Small intestine (tissue), 7 donors: ENCODE results near the gene SLC25A18. TPM values are rescaled to one million over a fixed set of nuclear protein-coding genes. Genes with fewer than 3 reads are reported as not detected.

Experiments
- DNase-seq, 2 donors: peaks; one replicate each; pipeline versions ENCODE4 v3.0.0 to v3.0.0-alpha.2; 2013
- FAIRE-seq: peaks from 2 replicates; lab custom pipeline; 2012; peaks lifted over from hg19 to GRCh38; lab: Jason Lieb, UNC
- H3K27ac ChIP-seq, 3 donors: one replicate each; pipeline ENCODE4 v1.5.1; 2013; ENCODE audit warnings: low read length in 2 of 3, mild to moderate bottlenecking in 2 of 3, control low read depth in 1 of 3, inconsistent platforms in 1 of 3, low read depth in 1 of 3, moderate library complexity in 1 of 3
- H3K27me3 ChIP-seq, 3 donors: one replicate each; pipeline ENCODE4 v1.6.1; 2013; ENCODE audit warnings: low read length in 3 of 3, inconsistent platforms in 1 of 3; ENCODE audit not compliant: control insufficient read depth in 3 of 3, insufficient read depth in 3 of 3
- H3K36me3 ChIP-seq, 3 donors: one replicate each; pipeline ENCODE4 v1.6.1; 2013; ENCODE audit warnings: low read length in 3 of 3, inconsistent platforms in 1 of 3, low read depth in 1 of 3, mild to moderate bottlenecking in 1 of 3, moderate library complexity in 1 of 3; ENCODE audit not compliant: control insufficient read depth in 3 of 3, insufficient read depth in 2 of 3
- H3K4me1 ChIP-seq, 3 donors: one replicate each; pipeline ENCODE4 v1.6.1; 2013; ENCODE audit warnings: low read length in 2 of 3, inconsistent platforms in 1 of 3, low read depth in 1 of 3, mild to moderate bottlenecking in 1 of 3, moderate library complexity in 1 of 3; ENCODE audit not compliant: control insufficient read depth in 3 of 3, insufficient read depth in 2 of 3
- H3K4me3 ChIP-seq, 3 donors: one replicate each; pipeline ENCODE4 v1.5.1; 2013; ENCODE audit warnings: low read length in 3 of 3, control low read depth in 1 of 3, inconsistent platforms in 1 of 3, low read depth in 1 of 3, mild to moderate bottlenecking in 1 of 3, moderate library complexity in 1 of 3
- H3K9me3 ChIP-seq, 2 donors: one replicate each; pipeline ENCODE4 v1.6.1; 2013; ENCODE audit warnings: low read depth in 1 of 2, low read length in 1 of 2; ENCODE audit not compliant: control insufficient read depth in 2 of 2, insufficient read depth in 1 of 2
- WGBS, 3 donors: extraction: QIAGEN DNeasy Blood & Tissue Kit; methylation state at CpG; one replicate each; pipeline ENCODE4 v1.1.7; 2013; 5-methylcytosine and 5-hydroxymethylcytosine counted together
- polyA plus RNA-seq, 4 donors: library from polyadenylated mRNA; stranded (reverse) in 3 of 4; unstranded in 1 of 4; fragments of 200-250 nt in 3 of 4; fragments of 120-200 nt in 1 of 4; gene quantifications; one replicate each; pipeline versions ENCODE4 v1.2.1 to v1.2.3, GENCODE V29; 2013
- donor health status: healthy with polysubstance abuse.
- donor health status: control.
- donor health status: control.
- donor health status: Bipolar disorder and iron deficiency.
- donor health status: healthy.

SLC25A18 gene
- polyA plus RNA-seq, 4 donors: 0.38 to 2.1 TPM; not detected in 2

- FAIRE-seq (no peak), DNase-seq (no peak)
- H3K27ac ChIP-seq: no peak overlapping the region
- no peak overlapping the region for H3K4me3 ChIP-seq
- no peaks in the 10 kb centered on the region for H3K4me1 ChIP-seq
- no peaks in the 10 kb centered on the region for H3K27me3 ChIP-seq
- 88 to 90% (median 89%) methylated on average over 4 of the region's 4 CpGs for WGBS, 3 donors
- H3K36me3 ChIP-seq: peaks cover 6 to 25% (median 8%) of the 10 kb centered on the region in 3 donors
- no peaks in the 10 kb centered on the region for H3K9me3 ChIP-seq
These were observed 40.4 kb downstream of the SLC25A18 start for GRCh38 chr22:17603668-17604067.

GRCh38 chr22:17606496-17606895, 43.2 kb downstream of the SLC25A18 start:
- H3K4me3 ChIP-seq: no peak overlapping the region
- H3K4me1 ChIP-seq: no peaks in the 10 kb centered on the region
- WGBS, 3 donors: 72 to 79% (median 75%) methylated on average over 5 of the region's 5 CpGs
- H3K27ac ChIP-seq: no peak overlapping the region
- H3K27me3 ChIP-seq: no peaks in the 10 kb centered on the region
- H3K36me3 ChIP-seq: peaks cover 5 to 18% (median 10%) of the 10 kb centered on the region in 3 donors
- DNase-seq: no peak
- no peaks in the 10 kb centered on the region for H3K9me3 ChIP-seq
- FAIRE-seq: no peak

- Histone ChIP-seq H3K4me3 (no peak overlapping the region), H3K27ac (no peak overlapping the region), H3K9me3 (no peaks in the 10 kb centered on the region), H3K27me3 (no peaks in the 10 kb centered on the region), H3K36me3 (peaks cover 9 to 19% (median 16%) of the 10 kb centered on the region in 3 donors), H3K4me1 (no peaks in the 10 kb centered on the region)
- DNase-seq (no peak), FAIRE-seq (no peak)
- 87 to 92% (median 91%) methylated on average over 4 of the region's 4 CpGs for WGBS, 3 donors
These were observed 44.7 kb downstream of the SLC25A18 start for GRCh38 chr22:17607891-17608521.

- no peaks in the 10 kb centered on the region for H3K4me1 ChIP-seq
- H3K4me3 ChIP-seq: no peak overlapping the region
- DNase-seq (no peak), FAIRE-seq (no peak)
- H3K36me3 ChIP-seq: peaks cover 9 to 22% (median 16%) of the 10 kb centered on the region in 3 donors
- no peak overlapping the region for H3K27ac ChIP-seq
- no peaks in the 10 kb centered on the region for H3K27me3 ChIP-seq
- no peaks in the 10 kb centered on the region for H3K9me3 ChIP-seq
- 58 to 85% (median 66%) methylated on average over 3 of the region's 3 CpGs for WGBS, 3 donors
These were observed 48.8 kb downstream of the SLC25A18 start for GRCh38 chr22:17612057-17612456.

GRCh38 chr22:17613280-17613679, 50.0 kb downstream of the SLC25A18 start:
- no peak for DNase-seq
- FAIRE-seq: no peak
- Histone ChIP-seq H3K4me1 (no peaks in the 10 kb centered on the region), H3K9me3 (no peaks in the 10 kb centered on the region), H3K27ac (no peak overlapping the region), H3K27me3 (no peaks in the 10 kb centered on the region), H3K36me3 (peaks cover 6 to 21% (median 12%) of the 10 kb centered on the region in 3 donors), H3K4me3 (no peak overlapping the region)
- 90 to 94% (median 91%) methylated on average over 7 of the region's 7 CpGs for WGBS, 3 donors

GRCh38 chr22:17627961-17628405, 64.7 kb downstream of the SLC25A18 start:
- peak in 1 of 2 donors; percentile 21 for DNase-seq
- 3 to 8% (median 6%) methylated on average over 24 of the region's 24 CpGs for WGBS, 3 donors
- H3K4me1 ChIP-seq: peaks cover 0 to 4% (median 3%) of the 10 kb centered on the region in 3 donors
- peaks cover 0 to 14% (median 0%) of the 10 kb centered on the region in 3 donors for H3K36me3 ChIP-seq
- no peaks in the 10 kb centered on the region for H3K9me3 ChIP-seq
- no peaks in the 10 kb centered on the region for H3K27me3 ChIP-seq
- peak overlapping the region; percentile 82 to 96 (median 94) for H3K27ac ChIP-seq
- H3K4me3 ChIP-seq: peak overlapping the region; percentile 91 to 98 (median 92)
- no peak for FAIRE-seq

- Histone ChIP-seq H3K27me3 (no peaks in the 10 kb centered on the region), H3K36me3 (peaks cover 0 to 10% (median 0%) of the 10 kb centered on the region in 3 donors), H3K4me3 (peak within 1 kb of the TSS; percentile 91 to 98 (median 92)), H3K4me1 (peaks cover 0 to 6% (median 4%) of the 10 kb centered on the region in 3 donors), H3K27ac (peak within 1 kb of the TSS; percentile 82 to 96 (median 94)), H3K9me3 (no peaks in the 10 kb centered on the region)
- DNase-seq (peak; percentile 98 to 99), FAIRE-seq (peak; percentile 36)
- WGBS, 3 donors: 0 to 1% (median 0%) methylated on average over 45 of the region's 45 CpGs
These were observed 65.3 kb downstream of the SLC25A18 start, which contains the start of gene ATP6V1E1 for GRCh38 chr22:17628406-17629172. Gene ATP6V1E1 (minus strand): TSS chr22:17628749. CDS start chr22:17628635, 114 bp downstream.

- FAIRE-seq (no peak), DNase-seq (peak in 1 of 2 donors; percentile 7)
- WGBS, 3 donors: 0% methylated on average over 1 of the region's 1 CpG
- peaks cover 0 to 10% (median 4%) of the 10 kb centered on the region in 3 donors for H3K4me1 ChIP-seq
- no peaks in the 10 kb centered on the region for H3K9me3 ChIP-seq
- peak overlapping the region; percentile 68 to 96 (median 94) for H3K27ac ChIP-seq
- H3K4me3 ChIP-seq: peak overlapping the region; percentile 91 to 98 (median 92)
- H3K36me3 ChIP-seq: peaks cover 0 to 10% (median 0%) of the 10 kb centered on the region in 3 donors
- H3K27me3 ChIP-seq: no peaks in the 10 kb centered on the region
These were observed 65.8 kb downstream of the SLC25A18 start for GRCh38 chr22:17629173-17629489.
